Testis (tissue), 3 donors: Measurements from ENCODE around the gene HIRIP3. TPM values are rescaled to one million over a fixed set of nuclear protein-coding genes. Genes with fewer than 3 reads are reported as not detected.

ENCODE experiments used
- DNase-seq: peaks from one replicate; pipeline ENCODE4 v3.0.0-alpha.2; 2019
- H3K27ac ChIP-seq, 2 donors: fragments of 200-600 bp; sonication (generic); one replicate each; pipeline ENCODE4 v1.5.1; 2019
- H3K27me3 ChIP-seq: fragments of 200-600 bp; sonication (generic); one replicate; pipeline ENCODE4 v1.5.1; 2019
- H3K36me3 ChIP-seq: fragments of 200-600 bp; sonication (generic); one replicate; pipeline ENCODE4 v1.5.1; 2017; ENCODE audit warnings: low read depth; ENCODE audit errors: missing control alignments
- H3K4me1 ChIP-seq: fragments of 200-600 bp; sonication (generic); one replicate; pipeline ENCODE4 v1.5.1; 2019
- H3K4me3 ChIP-seq, 2 donors: fragments of 200-600 bp; sonication (generic); one replicate each; pipeline ENCODE4 v1.5.1; 2017 to 2019
- H3K9me3 ChIP-seq: fragments of 200-600 bp; sonication (generic); one replicate; pipeline ENCODE4 v1.5.1; 2017
- POLR2A ChIP-seq: fragments of 450-650 bp; IDR thresholded peaks from one replicate; pipeline ENCODE4 v1.6.1; 2017; ENCODE audit warnings: antibody characterized with exemption, mild to moderate bottlenecking, moderate library complexity
- WGBS, 2 donors: methylation state at CpG; one replicate each; pipeline ENCODE4 v1.1.5; 2018; 5-methylcytosine and 5-hydroxymethylcytosine counted together
- intact Hi-C: fragments of 100-400 bp; cut with DNase I; formaldehyde crosslinking; loops from one replicate; pipeline ENCODE4 v1.15.1; 2023; ENCODE audit warnings: low total_unique reads
- polyA plus RNA-seq: library from polyadenylated mRNA; stranded (reverse); fragments of 350-450 nt; fragmentation: Illumina TruSeq; extraction: RNeasy Lipid Tissue Mini Kit (QIAGEN cat#74804); gene quantifications from one replicate; pipeline ENCODE4 v1.2.3, GENCODE V29; 2014; ENCODE audit warnings: low read depth, low replicate concordance; ENCODE audit not compliant: insufficient read depth
- total RNA-seq, 2 donors: library from RNA; depleted of rRNA; stranded (reverse); fragments of >200 nt; gene quantifications; one replicate each; pipeline ENCODE4 v1.2.3, GENCODE V29; 2016
- TF ChIP-seq, protein P1 (sequence below), 3 experiments: fragments of 450-650 bp in 2 of 3; fragments of 200-600 bp in 1 of 3; sonication (generic) in 1 of 3; IDR thresholded peaks; one replicate each; pipeline ENCODE4 v1.5.1; 2016 to 2019; ENCODE audit warnings: antibody characterized with exemption in 3 of 3, mild to moderate bottlenecking in 2 of 3, moderate library complexity in 1 of 3

The HIRIP3 gene
- total and polyA plus RNA-seq, 3 donors from 2014 or later, result 32.1 to 57.3 (median 40.2) TPM

GRCh38 chr16:30004424-30004776, 9.0 kb upstream of the HIRIP3 start:
- Histone ChIP-seq H3K27ac (no peak overlapping the region), H3K36me3 (no peaks in the 10 kb centered on the region), H3K9me3 (no peaks in the 10 kb centered on the region), H3K27me3 (no peaks in the 10 kb centered on the region), H3K4me1 (no peaks in the 10 kb centered on the region), H3K4me3 (no peak overlapping the region)
- 83 to 86% methylated on average over 7 to 19 of the region's 19 CpGs for WGBS, 2 donors
- TF ChIP-seq, protein P1, sequence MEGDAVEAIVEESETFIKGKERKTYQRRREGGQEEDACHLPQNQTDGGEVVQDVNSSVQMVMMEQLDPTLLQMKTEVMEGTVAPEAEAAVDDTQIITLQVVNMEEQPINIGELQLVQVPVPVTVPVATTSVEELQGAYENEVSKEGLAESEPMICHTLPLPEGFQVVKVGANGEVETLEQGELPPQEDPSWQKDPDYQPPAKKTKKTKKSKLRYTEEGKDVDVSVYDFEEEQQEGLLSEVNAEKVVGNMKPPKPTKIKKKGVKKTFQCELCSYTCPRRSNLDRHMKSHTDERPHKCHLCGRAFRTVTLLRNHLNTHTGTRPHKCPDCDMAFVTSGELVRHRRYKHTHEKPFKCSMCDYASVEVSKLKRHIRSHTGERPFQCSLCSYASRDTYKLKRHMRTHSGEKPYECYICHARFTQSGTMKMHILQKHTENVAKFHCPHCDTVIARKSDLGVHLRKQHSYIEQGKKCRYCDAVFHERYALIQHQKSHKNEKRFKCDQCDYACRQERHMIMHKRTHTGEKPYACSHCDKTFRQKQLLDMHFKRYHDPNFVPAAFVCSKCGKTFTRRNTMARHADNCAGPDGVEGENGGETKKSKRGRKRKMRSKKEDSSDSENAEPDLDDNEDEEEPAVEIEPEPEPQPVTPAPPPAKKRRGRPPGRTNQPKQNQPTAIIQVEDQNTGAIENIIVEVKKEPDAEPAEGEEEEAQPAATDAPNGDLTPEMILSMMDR (IDR thresholded peaks at IDR 0.05), result no peak
- no peak for TF ChIP-seq POLR2A
- intact Hi-C loops, result no loop called here
- DNase-seq, result no peak

DNA sequence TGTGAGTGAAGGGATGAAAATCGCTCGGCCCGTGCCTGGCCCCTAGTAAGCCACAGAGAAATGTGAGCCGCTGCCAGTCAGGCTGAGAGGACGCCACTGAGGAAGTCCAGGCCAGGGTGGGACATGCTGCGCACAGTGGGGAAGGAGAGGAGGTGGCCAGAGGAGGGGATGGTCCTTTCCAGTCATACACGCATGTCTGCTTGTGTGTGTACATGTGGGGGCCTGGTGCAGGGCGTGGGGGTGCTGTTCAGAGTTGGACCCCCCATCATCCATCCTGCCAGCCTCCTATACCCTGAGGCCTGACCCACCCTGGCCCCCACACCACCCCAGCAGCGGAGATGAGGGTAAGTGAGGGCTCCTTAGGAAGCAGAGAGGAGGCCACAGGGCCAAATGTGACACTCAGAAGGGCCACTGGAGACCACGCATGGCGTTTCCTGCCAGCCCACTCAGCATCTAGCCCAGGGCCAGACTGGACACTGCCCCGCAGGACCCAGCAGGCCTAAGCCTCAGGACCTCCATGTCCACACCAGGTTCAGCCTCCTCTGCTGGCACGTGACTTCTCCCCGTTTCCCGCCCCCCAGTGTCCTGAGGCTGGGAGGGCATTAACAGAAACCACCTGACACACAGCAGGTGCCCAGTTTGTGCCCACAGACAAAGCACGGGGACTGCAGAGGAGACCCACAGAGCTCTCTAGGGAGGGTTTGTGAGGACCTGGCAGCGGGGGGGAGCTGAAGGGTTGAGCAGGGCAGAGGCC, 8.4 kb upstream of the HIRIP3 start:
- H3K4me1 ChIP-seq, result no peaks in the 10 kb centered on the region
- intact Hi-C loops, result no loop called here
- no peak overlapping the region for H3K4me3 ChIP-seq
- no peaks in the 10 kb centered on the region for H3K36me3 ChIP-seq
- no peaks in the 10 kb centered on the region for H3K9me3 ChIP-seq
- TF ChIP-seq, protein P1 (IDR thresholded peaks at IDR 0.05), result no peak
- no peak for TF ChIP-seq POLR2A
- WGBS, 2 donors, result 86 to 90% methylated on average over 11 to 17 of the region's 17 CpGs
- DNase-seq, result no peak
- H3K27me3 ChIP-seq, result no peaks in the 10 kb centered on the region
- H3K27ac ChIP-seq, result no peak overlapping the region

- no peak for DNase-seq
- H3K9me3 ChIP-seq, result no peaks in the 10 kb centered on the region
- H3K4me3 ChIP-seq, result no peak overlapping the region
- no peaks in the 10 kb centered on the region for H3K36me3 ChIP-seq
- H3K4me1 ChIP-seq, result no peaks in the 10 kb centered on the region
- TF ChIP-seq, protein P1 (IDR thresholded peaks at IDR 0.05), result no peak
- TF ChIP-seq POLR2A, result no peak
- intact Hi-C loops, result no loop called here
- WGBS, 2 donors, result 85 to 87% methylated on average over 16 to 19 of the region's 19 CpGs
- H3K27me3 ChIP-seq, result no peaks in the 10 kb centered on the region
- H3K27ac ChIP-seq, result no peak overlapping the region
Observed at GRCh38 chr16:30002614-30003346, 7.4 kb upstream of the HIRIP3 start.

DNA sequence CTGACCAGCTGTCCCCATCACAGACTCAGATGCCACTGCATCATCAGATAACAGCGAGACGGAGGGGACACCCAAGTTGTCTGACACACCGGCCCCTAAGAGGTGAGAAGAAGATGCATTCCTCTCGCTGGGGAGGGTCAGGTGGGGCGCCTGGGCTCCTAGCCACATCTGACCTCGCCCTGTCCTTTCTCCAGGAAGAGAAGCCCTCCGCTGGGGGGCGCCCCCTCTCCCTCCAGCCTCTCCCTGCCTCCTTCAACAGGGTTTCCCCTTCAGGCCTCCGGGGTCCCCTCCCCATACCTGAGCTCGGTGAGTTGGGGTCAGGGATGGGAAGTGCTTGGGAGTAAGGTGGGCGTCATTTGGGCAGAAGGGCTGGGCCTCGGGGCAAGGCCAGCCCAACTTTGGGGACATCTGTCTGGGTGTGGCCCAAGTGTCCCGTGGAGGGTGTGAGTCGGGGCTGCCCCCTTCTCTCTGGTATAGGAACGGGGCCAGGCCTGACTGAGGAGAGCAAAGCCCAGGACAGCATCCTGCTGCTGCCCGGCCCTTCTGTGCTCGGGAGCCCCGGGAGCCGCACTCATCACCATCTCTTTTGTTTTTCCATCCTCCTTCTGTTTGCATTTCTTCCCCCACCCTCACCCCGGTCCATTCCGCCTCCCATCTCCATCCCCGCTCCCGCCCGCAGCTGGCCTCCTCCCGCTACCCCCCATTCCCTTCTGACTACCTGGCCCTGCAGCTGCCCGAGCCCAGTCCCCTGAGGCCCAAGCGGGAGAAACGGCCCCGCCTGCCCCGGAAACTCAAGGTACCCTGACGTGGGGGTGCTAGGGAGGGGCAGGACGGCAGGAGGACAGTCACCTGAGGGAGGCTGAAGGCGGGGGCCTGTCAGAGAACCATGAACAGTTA, 5.6 kb upstream of the HIRIP3 start:
- intact Hi-C loops, result no loop called here
- H3K36me3 ChIP-seq, result no peaks in the 10 kb centered on the region
- H3K9me3 ChIP-seq, result no peaks in the 10 kb centered on the region
- H3K27me3 ChIP-seq, result no peaks in the 10 kb centered on the region
- peaks cover 4% of the 10 kb centered on the region for H3K4me1 ChIP-seq
- no peak overlapping the region for H3K27ac ChIP-seq
- 84 to 87% methylated on average over 32 to 33 of the region's 33 CpGs for WGBS, 2 donors
- no peak overlapping the region for H3K4me3 ChIP-seq
- DNase-seq, result no peak
- TF ChIP-seq, protein P1 (IDR thresholded peaks at IDR 0.05), result no peak
- TF ChIP-seq POLR2A, result no peak
